Activated CD4-positive, alpha-beta memory T cell treated with anti-CD3 and anti-CD28 coated beads for 36 hours (primary cell): ENCODE data around the gene SPDYC. TPM values are rescaled to one million over a fixed set of nuclear protein-coding genes. Genes with fewer than 3 reads are reported as not detected.
A peak's percentile ranks its signal among the peaks of the same experiment; 100 is the strongest.
"Not testable (repeated sequence)": the region's sequence is repeated elsewhere in the genome, so short reads cannot be mapped to it uniquely, and the experiment has no call there.

Experiments used
- CTCF ChIA-PET: fragments of 350-600 bp; sonication (Branson Sonifier 250); formaldehyde crosslinking; loops from one replicate; lab custom pipeline; 2021; ENCODE audit warnings: antibody characterized with exemption, inconsistent platforms; lab: Charles Lee
- POLR2A ChIA-PET: fragments of 350-600 bp; sonication (Branson Sonifier 250); formaldehyde crosslinking; loops from one replicate; lab custom pipeline; 2021; ENCODE audit warnings: antibody characterized with exemption; lab: Charles Lee
- DNase-seq: peaks from one replicate; pipeline ENCODE4 v3.0.0-alpha.2; 2020
- H3K27ac Mint-ChIP-seq: one replicate; pipeline ENCODE4 v1.8.0; 2021; ENCODE audit warnings: mixed read lengths
- H3K27me3 Mint-ChIP-seq: one replicate; pipeline ENCODE4 v1.8.0; 2021; ENCODE audit warnings: mixed read lengths
- H3K36me3 Mint-ChIP-seq: one replicate; pipeline ENCODE4 v1.8.0; 2021; ENCODE audit warnings: mixed read lengths
- H3K4me1 Mint-ChIP-seq: one replicate; pipeline ENCODE4 v1.8.0; 2021; ENCODE audit warnings: low read depth, mixed read lengths
- H3K4me3 Mint-ChIP-seq: one replicate; pipeline ENCODE4 v1.8.0; 2021; ENCODE audit warnings: mild to moderate bottlenecking, mixed read lengths
- H3K9me3 Mint-ChIP-seq: one replicate; pipeline ENCODE4 v1.8.0; 2021; ENCODE audit warnings: mixed read lengths
- intact Hi-C: fragments of 100-400 bp; cut with micrococcal nuclease; formaldehyde crosslinking; loops from one replicate; pipeline ENCODE4 v1.15.1; 2023
- total RNA-seq, 2 experiments: library from RNA; stranded (reverse); gene quantifications; one replicate each; pipeline ENCODE4 v1.2.3, GENCODE V29; 2021

Gene SPDYC
- total RNA-seq, 2 experiments from 2014 or later = not detected

- H3K27me3 Mint-ChIP-seq = no peaks in the 10 kb centered on the region
- DNase-seq = peak; percentile 91
- H3K36me3 Mint-ChIP-seq = peaks cover 9% of the 10 kb centered on the region
- no peaks in the 10 kb centered on the region for H3K9me3 Mint-ChIP-seq
- peaks cover 31% of the 10 kb centered on the region for H3K4me1 Mint-ChIP-seq
- ChIA-PET POLR2A (interaction anchor here (1.0 to 2.9 kb wide), 16 partner anchors 8 to 337 kb away, joined by 3 to 32 read pairs (median 5); partner anchors contain the start of genes CAPN1, FAU, MRPL49 and POLA2), CTCF (interaction anchor here (0.7 to 4.1 kb wide), 11 partner anchors 13 to 291 kb away, joined by 3 to 24 read pairs (median 5); partner anchors contain the start of genes CAPN1, CDC42BPG, CDC42EP2 and FAU)
- intact Hi-C loops = loop anchor here (1.0 to 10.0 kb wide), 5 partner anchors 13 to 130 kb away; partner anchors contain the start of genes CAPN1, CDCA5, FAU and MRPL49
- peak overlapping the region; percentile 99 for H3K27ac Mint-ChIP-seq
- peak overlapping the region; percentile 99 for H3K4me3 Mint-ChIP-seq
Observed at GRCh38 chr11:65134952-65135632, 34.9 kb upstream of the SPDYC start.

- peaks cover 31% of the 10 kb centered on the region for H3K4me1 Mint-ChIP-seq
- H3K36me3 Mint-ChIP-seq = peaks cover 9% of the 10 kb centered on the region
- no peaks in the 10 kb centered on the region for H3K27me3 Mint-ChIP-seq
- no peaks in the 10 kb centered on the region for H3K9me3 Mint-ChIP-seq
- ChIA-PET POLR2A (interaction anchor here (1.0 to 2.9 kb wide), 16 partner anchors 9 to 336 kb away, joined by 3 to 32 read pairs (median 5); partner anchors contain the start of genes CAPN1, FAU, MRPL49 and POLA2), CTCF (interaction anchor here (0.7 to 4.1 kb wide), 10 partner anchors 14 to 292 kb away, joined by 3 to 24 read pairs (median 4); partner anchors contain the start of genes CAPN1, CDC42BPG, CDC42EP2 and FAU)
- DNase-seq = no peak
- H3K27ac Mint-ChIP-seq = peak overlapping the region; percentile 99
- H3K4me3 Mint-ChIP-seq = peak overlapping the region; percentile 99
- intact Hi-C loops = loop anchor here (1.0 to 10.0 kb wide), 3 partner anchors 19 to 129 kb away; partner anchors contain the start of genes CAPN1, POLA2 and ZNHIT2
Observed at GRCh38 chr11:65135633-65136145, 34.3 kb upstream of the SPDYC start.

- Mint-ChIP-seq H3K27ac (peak overlapping the region; percentile 99), H3K9me3 (no peaks in the 10 kb centered on the region), H3K27me3 (no peaks in the 10 kb centered on the region), H3K4me1 (peaks cover 28% of the 10 kb centered on the region), H3K36me3 (peaks cover 4% of the 10 kb centered on the region), H3K4me3 (peak overlapping the region; percentile 54)
- no peak for DNase-seq
- ChIA-PET CTCF (interaction anchor here (1.1 to 4.1 kb wide), 5 partner anchors 15 to 45 kb away, joined by 3 to 24 read pairs (median 7); partner anchors contain the start of genes CAPN1, FAU, MRPL49 and TM7SF2), POLR2A (interaction anchor here (0.6 to 2.8 kb wide), 4 partner anchors 7 to 126 kb away, joined by 3 to 16 read pairs (median 9); partner anchors contain the start of genes CAPN1, FAU, MRPL49 and POLA2)
- intact Hi-C loops = loop anchor here (10.0 kb wide), 1 partner anchor 128 kb away; the partner anchor contains the start of gene POLA2
Observed at GRCh38 chr11:65136515-65137096, 33.4 kb upstream of the SPDYC start.

- no peak overlapping the region for H3K4me3 Mint-ChIP-seq
- no peak for DNase-seq
- H3K27me3 Mint-ChIP-seq = peaks cover 2% of the 10 kb centered on the region
- ChIA-PET POLR2A (no interaction called here), CTCF (no interaction called here)
- no peaks in the 10 kb centered on the region for H3K4me1 Mint-ChIP-seq
- intact Hi-C loops = no loop called here
- no peak overlapping the region for H3K27ac Mint-ChIP-seq
- H3K9me3 Mint-ChIP-seq = no peaks in the 10 kb centered on the region
- H3K36me3 Mint-ChIP-seq = no peaks in the 10 kb centered on the region
Observed at GRCh38 chr11:65141896-65142494, 28.0 kb upstream of the SPDYC start.

- H3K27ac Mint-ChIP-seq = no peak overlapping the region
- no peak overlapping the region for H3K4me3 Mint-ChIP-seq
- H3K27me3 Mint-ChIP-seq = peaks cover 2% of the 10 kb centered on the region
- ChIA-PET POLR2A (no interaction called here), CTCF (interaction anchor here (1.1 kb wide), 1 partner anchor 30 kb away, joined by 3 read pairs; the partner anchor contains the start of gene ZNHIT2)
- H3K36me3 Mint-ChIP-seq = no peaks in the 10 kb centered on the region
- intact Hi-C loops = no loop called here
- no peak for DNase-seq
- peaks cover 3% of the 10 kb centered on the region for H3K9me3 Mint-ChIP-seq
- peaks cover 5% of the 10 kb centered on the region for H3K4me1 Mint-ChIP-seq
Observed at GRCh38 chr11:65147352-65148075, 22.5 kb upstream of the SPDYC start.

GRCh38 chr11:65148657-65149056, 21.4 kb upstream of the SPDYC start:
- DNase-seq = no peak
- intact Hi-C loops = no loop called here
- Mint-ChIP-seq H3K27ac (no peak overlapping the region), H3K4me1 (peaks cover 5% of the 10 kb centered on the region), H3K27me3 (peaks cover 2% of the 10 kb centered on the region), H3K36me3 (no peaks in the 10 kb centered on the region), H3K4me3 (no peak overlapping the region), H3K9me3 (peaks cover 3% of the 10 kb centered on the region)
- POLR2A ChIA-PET = no interaction called here
- CTCF ChIA-PET = no interaction called here

- DNase-seq, POLR2A ChIA-PET, H3K36me3 Mint-ChIP-seq, intact Hi-C loops, H3K27me3 Mint-ChIP-seq, H3K4me3 Mint-ChIP-seq, CTCF ChIA-PET, H3K4me1 Mint-ChIP-seq, H3K9me3 Mint-ChIP-seq, H3K27ac Mint-ChIP-seq: not testable (repeated sequence)
Observed at GRCh38 chr11:65150131-65150508, 19.9 kb upstream of the SPDYC start.

GRCh38 chr11:65150509-65151299, 19.3 kb upstream of the SPDYC start:
- ChIA-PET CTCF (no interaction called here), POLR2A (no interaction called here)
- Mint-ChIP-seq H3K9me3 (peaks cover 3% of the 10 kb centered on the region), H3K27me3 (no peaks in the 10 kb centered on the region), H3K27ac (no peak overlapping the region), H3K36me3 (no peaks in the 10 kb centered on the region), H3K4me3 (no peak overlapping the region), H3K4me1 (peaks cover 5% of the 10 kb centered on the region)
- intact Hi-C loops = no loop called here
- DNase-seq = peak; percentile 62

GRCh38 chr11:65151331-65151899, 18.6 kb upstream of the SPDYC start:
- ChIA-PET POLR2A (no interaction called here), CTCF (no interaction called here)
- intact Hi-C loops = no loop called here
- Mint-ChIP-seq H3K36me3 (no peaks in the 10 kb centered on the region), H3K27me3 (no peaks in the 10 kb centered on the region), H3K27ac (no peak overlapping the region), H3K9me3 (peaks cover 3% of the 10 kb centered on the region), H3K4me1 (peaks cover 5% of the 10 kb centered on the region), H3K4me3 (no peak overlapping the region)
- DNase-seq = no peak

- Mint-ChIP-seq H3K36me3 (no peaks in the 10 kb centered on the region), H3K4me1 (peaks cover 5% of the 10 kb centered on the region), H3K27ac (no peak overlapping the region), H3K9me3 (peaks cover 3% of the 10 kb centered on the region), H3K27me3 (no peaks in the 10 kb centered on the region), H3K4me3 (no peak overlapping the region)
- no peak for DNase-seq
- ChIA-PET POLR2A (no interaction called here), CTCF (interaction anchor here (1.0 kb wide), 1 partner anchor 98 kb away, joined by 3 read pairs; no protein-coding TSS in a partner anchor)
- intact Hi-C loops = no loop called here
Observed at GRCh38 chr11:65152122-65152521, 17.9 kb upstream of the SPDYC start.
